Neural crest cell (in vitro differentiated cells): Measurements from ENCODE around the gene ADPRH. TPM values are rescaled to one million over a fixed set of nuclear protein-coding genes. Genes with fewer than 3 reads are reported as not detected.

Source experiments
- DNase-seq: peaks from one replicate; pipeline ENCODE4 v3.0.0; 2021; ENCODE audit warnings: low read depth, mixed read lengths, low spot score
- H3K27ac Mint-ChIP-seq: one replicate; pipeline ENCODE4 v1.8.0; 2021; ENCODE audit warnings: mild to moderate bottlenecking, mixed read lengths; ENCODE audit not compliant: unreplicated experiment
- H3K27me3 Mint-ChIP-seq: 2 replicates; pipeline ENCODE4 v1.8.0; 2021; ENCODE audit warnings: low read depth, mild to moderate bottlenecking, mixed read lengths
- H3K36me3 Mint-ChIP-seq: 2 replicates; pipeline ENCODE4 v1.8.0; 2021; ENCODE audit warnings: low read depth, mild to moderate bottlenecking, mixed read lengths
- H3K4me1 Mint-ChIP-seq: 2 replicates; pipeline ENCODE4 v1.8.0; 2021; ENCODE audit warnings: mixed read lengths
- H3K4me3 Mint-ChIP-seq: one replicate; pipeline ENCODE4 v1.8.0; 2021; ENCODE audit warnings: mild to moderate bottlenecking, mixed read lengths
- H3K9me3 Mint-ChIP-seq: 2 replicates; pipeline ENCODE4 v1.8.0; 2021; ENCODE audit warnings: mixed read lengths
- total RNA-seq: library from RNA; stranded (reverse); gene quantifications from 2 replicates; pipeline ENCODE4 v1.2.1, GENCODE V29; 2021
- TF ChIP-seq, protein P1 (sequence below): fragments of 200-600 bp; sonication (generic); conservative IDR thresholded peaks from 2 replicates; pipeline ENCODE4 v1.5.0; 2021; ENCODE audit warnings: antibody characterized with exemption, mild to moderate bottlenecking

Gene ADPRH
- total RNA-seq, 1 donor from 2014 or later = 3.5 TPM

DNA sequence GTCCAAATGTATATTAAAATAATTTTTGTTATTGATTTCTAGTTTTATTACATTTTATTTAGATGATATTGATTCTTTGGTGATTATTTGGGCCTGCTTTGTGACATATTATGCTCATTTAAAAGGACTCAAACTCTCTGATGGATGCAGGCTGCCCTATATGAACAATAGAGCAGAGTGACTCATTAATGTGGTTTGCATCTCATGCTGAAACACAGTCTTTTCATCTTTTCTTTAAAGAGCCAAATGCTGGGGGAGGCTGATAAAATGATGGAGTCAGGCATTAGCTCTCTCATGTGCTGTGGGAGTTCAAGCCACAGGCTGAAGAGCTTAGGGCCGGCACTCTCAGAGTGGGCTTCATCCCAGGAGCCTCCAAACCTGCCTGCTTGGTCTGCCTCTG is 25.6 kb downstream of the ADPRH start:
- DNase-seq = no peak
- H3K27ac Mint-ChIP-seq = no peak overlapping the region
- TF ChIP-seq, protein P1, sequence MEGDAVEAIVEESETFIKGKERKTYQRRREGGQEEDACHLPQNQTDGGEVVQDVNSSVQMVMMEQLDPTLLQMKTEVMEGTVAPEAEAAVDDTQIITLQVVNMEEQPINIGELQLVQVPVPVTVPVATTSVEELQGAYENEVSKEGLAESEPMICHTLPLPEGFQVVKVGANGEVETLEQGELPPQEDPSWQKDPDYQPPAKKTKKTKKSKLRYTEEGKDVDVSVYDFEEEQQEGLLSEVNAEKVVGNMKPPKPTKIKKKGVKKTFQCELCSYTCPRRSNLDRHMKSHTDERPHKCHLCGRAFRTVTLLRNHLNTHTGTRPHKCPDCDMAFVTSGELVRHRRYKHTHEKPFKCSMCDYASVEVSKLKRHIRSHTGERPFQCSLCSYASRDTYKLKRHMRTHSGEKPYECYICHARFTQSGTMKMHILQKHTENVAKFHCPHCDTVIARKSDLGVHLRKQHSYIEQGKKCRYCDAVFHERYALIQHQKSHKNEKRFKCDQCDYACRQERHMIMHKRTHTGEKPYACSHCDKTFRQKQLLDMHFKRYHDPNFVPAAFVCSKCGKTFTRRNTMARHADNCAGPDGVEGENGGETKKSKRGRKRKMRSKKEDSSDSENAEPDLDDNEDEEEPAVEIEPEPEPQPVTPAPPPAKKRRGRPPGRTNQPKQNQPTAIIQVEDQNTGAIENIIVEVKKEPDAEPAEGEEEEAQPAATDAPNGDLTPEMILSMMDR = no peak
- peaks cover 4% of the 10 kb centered on the region for H3K4me1 Mint-ChIP-seq
- H3K36me3 Mint-ChIP-seq = no peaks in the 10 kb centered on the region
- peaks cover 3% of the 10 kb centered on the region for H3K9me3 Mint-ChIP-seq
- H3K27me3 Mint-ChIP-seq = no peaks in the 10 kb centered on the region
- no peak overlapping the region for H3K4me3 Mint-ChIP-seq

DNA sequence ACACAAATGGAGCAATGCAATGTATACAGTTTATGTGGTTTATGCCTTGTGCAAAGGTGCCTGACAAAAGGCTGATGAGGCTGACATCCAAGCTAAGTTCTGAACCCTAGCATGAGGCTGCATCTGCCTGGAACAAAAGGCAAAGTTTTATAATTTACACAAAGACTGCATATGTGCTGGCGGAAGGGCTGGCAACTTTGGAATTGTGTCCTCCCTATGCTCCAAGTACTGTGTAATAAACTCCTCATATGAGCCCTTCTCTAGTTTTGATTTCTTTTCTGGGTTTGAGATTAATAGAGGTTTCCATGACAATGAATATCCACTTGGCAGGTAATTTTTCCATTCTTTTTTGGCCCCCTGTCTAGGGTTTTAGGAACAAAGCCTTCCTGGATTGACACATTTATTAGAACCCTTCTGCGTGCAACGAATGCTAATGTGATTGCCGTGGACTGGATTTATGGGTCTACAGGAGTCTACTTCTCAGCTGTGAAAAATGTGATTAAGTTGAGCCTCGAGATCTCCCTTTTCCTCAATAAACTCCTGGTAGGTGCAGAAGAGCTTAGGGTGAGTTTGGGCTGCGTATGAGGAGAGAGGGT is 29.2 kb downstream of the ADPRH start:
- no peaks in the 10 kb centered on the region for H3K36me3 Mint-ChIP-seq
- H3K9me3 Mint-ChIP-seq = peaks cover 7% of the 10 kb centered on the region
- H3K4me3 Mint-ChIP-seq = no peak overlapping the region
- H3K27ac Mint-ChIP-seq = peak overlapping the region; percentile 60
- TF ChIP-seq, protein P1 = no peak
- no peaks in the 10 kb centered on the region for H3K27me3 Mint-ChIP-seq
- H3K4me1 Mint-ChIP-seq = peaks cover 4% of the 10 kb centered on the region
- DNase-seq = no peak

DNA sequence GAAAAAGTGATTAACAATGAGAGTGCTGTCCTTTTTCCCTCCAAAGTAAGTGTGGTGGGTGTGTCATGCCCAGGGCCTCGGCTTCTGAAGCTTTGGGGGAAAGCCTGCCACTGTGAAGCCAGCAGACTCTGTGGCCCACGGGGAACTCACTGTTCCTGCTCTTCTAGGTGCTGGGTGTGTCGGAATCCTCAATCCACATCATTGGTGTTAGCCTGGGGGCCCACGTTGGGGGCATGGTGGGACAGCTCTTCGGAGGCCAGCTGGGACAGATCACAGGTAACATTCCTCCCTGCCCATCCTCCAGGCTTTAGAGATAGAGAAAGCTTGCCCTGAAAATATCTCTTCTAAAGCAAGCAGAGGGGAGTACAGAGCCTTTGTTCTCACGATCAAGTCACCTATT is 30.0 kb downstream of the ADPRH start:
- Mint-ChIP-seq H3K27ac (no peak overlapping the region), H3K4me1 (peaks cover 4% of the 10 kb centered on the region), H3K36me3 (no peaks in the 10 kb centered on the region), H3K27me3 (no peaks in the 10 kb centered on the region), H3K9me3 (peaks cover 5% of the 10 kb centered on the region), H3K4me3 (no peak overlapping the region)
- DNase-seq = no peak
- TF ChIP-seq, protein P1 = no peak

DNA sequence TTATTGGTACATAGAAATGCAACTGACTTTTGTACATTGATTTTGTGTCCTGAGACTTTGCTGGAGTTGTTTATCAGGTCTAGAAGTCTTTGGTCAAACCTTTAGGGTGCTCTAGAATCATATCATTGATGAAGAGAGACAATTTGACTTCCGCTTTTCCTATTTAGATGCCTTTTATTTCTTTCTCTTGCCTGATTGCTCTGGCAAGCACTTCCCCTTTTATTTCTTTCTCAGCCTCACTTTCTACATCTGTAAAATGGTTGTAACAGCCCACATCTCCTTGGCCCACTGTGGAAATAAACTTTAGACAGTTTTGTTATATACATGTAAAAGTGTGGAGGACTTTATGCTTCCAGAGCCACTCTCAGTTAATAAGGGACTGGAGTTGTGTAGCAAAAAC is 32.4 kb downstream of the ADPRH start:
- TF ChIP-seq, protein P1 = no peak
- Mint-ChIP-seq H3K27me3 (no peaks in the 10 kb centered on the region), H3K4me3 (no peak overlapping the region), H3K27ac (no peak overlapping the region), H3K9me3 (peaks cover 8% of the 10 kb centered on the region), H3K4me1 (peaks cover 4% of the 10 kb centered on the region), H3K36me3 (no peaks in the 10 kb centered on the region)
- DNase-seq = no peak

DNA sequence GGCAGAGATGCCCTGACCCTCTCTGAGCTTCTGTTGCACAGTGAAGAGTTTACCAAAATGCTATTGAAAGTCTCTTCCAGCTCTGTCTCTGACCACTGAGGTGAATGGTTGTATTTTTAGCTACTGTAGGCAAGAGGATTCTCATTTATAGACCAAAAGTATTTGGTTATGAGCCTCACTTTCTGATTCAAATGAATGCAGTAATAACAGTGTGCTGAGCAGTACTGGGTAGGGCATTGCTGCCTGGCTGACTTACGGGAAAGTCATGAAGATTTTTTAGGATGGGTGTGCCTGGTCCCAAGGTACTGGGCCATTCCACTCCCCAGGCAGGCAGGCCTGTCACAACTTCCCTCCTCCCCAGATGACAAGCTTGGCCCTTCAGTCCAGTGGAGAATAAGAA is 33.9 kb downstream of the ADPRH start:
- Mint-ChIP-seq H3K9me3 (peaks cover 8% of the 10 kb centered on the region), H3K4me3 (no peak overlapping the region), H3K36me3 (no peaks in the 10 kb centered on the region), H3K27me3 (no peaks in the 10 kb centered on the region), H3K27ac (no peak overlapping the region), H3K4me1 (peaks cover 4% of the 10 kb centered on the region)
- TF ChIP-seq, protein P1 = no peak
- DNase-seq = no peak
